ENCODE measurements around the gene CNOT2. TPM values are rescaled to one million over a fixed set of nuclear protein-coding genes. Genes with fewer than 3 reads are reported as not detected.
A peak's percentile ranks its signal among the peaks of the same experiment; 100 is the strongest.

The CNOT2 gene
- total and polyA plus RNA-seq, 2 donors (not counting 3 experiments of a cell fraction or from before 2014, with no cell fraction given), result 52.2 to 79.7 TPM

- ChIA-PET POLR2A (no interaction called here), CTCF (interaction anchor here (0.6 to 1.9 kb wide), 4 partner anchors 9 to 367 kb away, joined by 3 to 7 read pairs (median 3); no protein-coding TSS in a partner anchor)
- Histone ChIP-seq H3K4me2 (ENCODE audit: insufficient read depth, low read length) (peak overlapping the region; percentile 37), H3K4me3 (replicated peaks in 1 of 3; ENCODE audit: insufficient read depth in 1 of 3, low read depth in 1 of 3, low read length in 3 of 3) (no peak overlapping the region), H3K9me3 (replicated peaks; ENCODE audit: control insufficient read depth, insufficient read depth, low read length) (no peaks in the 10 kb centered on the region), H4K20me1 (replicated peaks; ENCODE audit: control insufficient read depth, extremely low read depth, insufficient read depth, low read length) (peaks cover 10% of the 10 kb centered on the region), H3K36me3 (ENCODE audit: control insufficient read depth in 2 of 2, extremely low read depth in 1 of 2, insufficient read depth in 2 of 2, low read length in 2 of 2) (no peaks in the 10 kb centered on the region), H3K27me3 (ENCODE audit: control insufficient read depth in 2 of 2, insufficient read depth in 2 of 2, low read length in 2 of 2) (no peaks in the 10 kb centered on the region), H3K9me1 (replicated peaks; ENCODE audit: control insufficient read depth, extremely low read depth, insufficient read depth, low read length) (no peaks in the 10 kb centered on the region), H3K4me1 (ENCODE audit: control insufficient read depth, extremely low read depth, insufficient read depth, low read length) (peaks cover 50% of the 10 kb centered on the region), H2AFZ (ENCODE audit: low read depth, low read length) (no peak overlapping the region), H3K27ac (ENCODE audit: insufficient read depth, low read depth, low read length) (no peak overlapping the region), H3K9ac (replicated peaks; ENCODE audit: extremely low read depth, insufficient read depth, low read length) (no peak overlapping the region), H3K79me2 (ENCODE audit: control insufficient read depth, insufficient read depth, low read length) (peaks cover 79% of the 10 kb centered on the region)
- BruUV-seq (replicated peaks), result no TSS peak
- intact Hi-C loops (cut with micrococcal nuclease) (no loop called here), dilution Hi-C loops (cut with MboI; ENCODE audit: extremely low pct_ligation_motif_present, low sequenced_read_pairs) (no loop called here)
- FAIRE-seq (no peak), DNase-seq (ENCODE audit: low read depth, low spot score) (no peak)
- TF ChIP-seq GATA2 (IDR thresholded peaks at IDR 0.05; ENCODE audit: insufficient read depth, insufficient read length, low read depth, low read length) (no peak), FOS (IDR thresholded peaks at IDR 0.05; ENCODE audit: borderline replicate concordance, insufficient read depth, low read length) (peak; percentile 19)
Measured at GRCh38 chr12:70246580-70246979, 3.3 kb downstream of the CNOT2 start.

GRCh38 chr12:70247653-70248199 is 4.5 kb downstream of the CNOT2 start:
- BruUV-seq (replicated peaks), result no TSS peak
- POLR2A ChIA-PET, result no interaction called here

More at GRCh38 chr12:70247653-70248199, 4.5 kb downstream of the CNOT2 start:
- dilution Hi-C loops (cut with MboI; ENCODE audit: extremely low pct_ligation_motif_present, low sequenced_read_pairs), result no loop called here
- Histone ChIP-seq H3K36me3 (ENCODE audit: control insufficient read depth in 2 of 2, extremely low read depth in 1 of 2, insufficient read depth in 2 of 2, low read length in 2 of 2) (no peaks in the 10 kb centered on the region), H2AFZ (ENCODE audit: low read depth, low read length) (no peak overlapping the region), H3K9ac (replicated peaks; ENCODE audit: extremely low read depth, insufficient read depth, low read length) (no peak overlapping the region), H3K27me3 (ENCODE audit: control insufficient read depth in 2 of 2, insufficient read depth in 2 of 2, low read length in 2 of 2) (no peaks in the 10 kb centered on the region), H3K9me1 (replicated peaks; ENCODE audit: control insufficient read depth, extremely low read depth, insufficient read depth, low read length) (no peaks in the 10 kb centered on the region), H3K27ac (ENCODE audit: insufficient read depth, low read depth, low read length) (peak overlapping the region; percentile 24), H3K4me2 (ENCODE audit: insufficient read depth, low read length) (peak overlapping the region; percentile 80), H4K20me1 (replicated peaks; ENCODE audit: control insufficient read depth, extremely low read depth, insufficient read depth, low read length) (peaks cover 10% of the 10 kb centered on the region), H3K4me3 (replicated peaks in 1 of 3; ENCODE audit: insufficient read depth in 1 of 3, low read depth in 1 of 3, low read length in 3 of 3) (no peak overlapping the region), H3K4me1 (ENCODE audit: control insufficient read depth, extremely low read depth, insufficient read depth, low read length) (peaks cover 42% of the 10 kb centered on the region), H3K9me3 (replicated peaks; ENCODE audit: control insufficient read depth, insufficient read depth, low read length) (no peaks in the 10 kb centered on the region), H3K79me2 (ENCODE audit: control insufficient read depth, insufficient read depth, low read length) (peaks cover 91% of the 10 kb centered on the region)
- peak; percentile 62 for FAIRE-seq
- intact Hi-C loops (cut with micrococcal nuclease), result no loop called here
- DNase-seq (ENCODE audit: low read depth, low spot score), result peak; percentile 60
- CTCF ChIA-PET, result interaction anchor here (1.6 to 1.9 kb wide), 2 partner anchors 8 to 368 kb away, joined by 3 to 7 read pairs; no protein-coding TSS in a partner anchor
- TF ChIP-seq GATA2 (IDR thresholded peaks at IDR 0.05; ENCODE audit: insufficient read depth, insufficient read length, low read depth, low read length) (no peak), JUN (IDR thresholded peaks at IDR 0.05; ENCODE audit: borderline replicate concordance, insufficient read depth, insufficient read length, low read depth) (no peak), POLR2AphosphoS5 (IDR thresholded peaks at IDR 0.05; ENCODE audit: insufficient read depth, low read depth, low read length) (no peak), FOS (IDR thresholded peaks at IDR 0.05; ENCODE audit: borderline replicate concordance, insufficient read depth, low read length) (peak; percentile 61), POLR2A (IDR thresholded peaks at IDR 0.05; ENCODE audit: low read depth, low read length) (no peak), CTCF (IDR thresholded peaks at IDR 0.05; ENCODE audit: extremely low read depth in 1 of 2, insufficient read depth in 1 of 2, low read depth in 1 of 2, low read length in 2 of 2) (no peak)

Data from endothelial cell of umbilical vein (primary cell).